Measurements from ENCODE around the gene OR5AU1. TPM values are rescaled to one million over a fixed set of nuclear protein-coding genes. Genes with fewer than 3 reads are reported as not detected.

OR5AU1 gene
- total RNA-seq, 1 experiment from 2014 or later: not detected

GRCh38 chr14:21200752-21201461 lies 45.0 kb upstream of the OR5AU1 start:
- no peak overlapping the region for H2AFZ ChIP-seq (ENCODE audit: low read depth, low read length, poor library complexity, severe bottlenecking)
- BruUV-seq (replicated peaks): no TSS peak
- peaks cover 2% of the 10 kb centered on the region; the same call in 1 of the 2 replicates for H3K79me2 ChIP-seq (ENCODE audit: insufficient read depth, low read length)
- TF ChIP-seq ELF1 (IDR thresholded peaks at IDR 0.05; ENCODE audit: borderline replicate concordance, low read depth): no peak
- no peak for TF ChIP-seq CEBPB (IDR thresholded peaks at IDR 0.05; ENCODE audit: low read depth)
- no peak for TF ChIP-seq ZFX (IDR thresholded peaks at IDR 0.05)
- no peak for TF ChIP-seq REST (IDR thresholded peaks at IDR 0.05; ENCODE audit: low read depth)
- no peak for TF ChIP-seq ATF3 (IDR thresholded peaks at IDR 0.05)
- 0 out of 2 replicates have a peak, but pooled peaks have one; percentile 6 for TF ChIP-seq POLR2AphosphoS5 (IDR thresholded peaks at IDR 0.05; ENCODE audit: low read depth, low read length)
- intact Hi-C loops (cut with micrococcal nuclease): no loop called here
- no peaks in the 10 kb centered on the region for H3K4me1 ChIP-seq (ENCODE audit: control insufficient read depth in 1 of 2, insufficient read depth in 2 of 2, low read length in 2 of 2)
- no peaks in the 10 kb centered on the region for H3K9me2 ChIP-seq (ENCODE audit: insufficient read depth)
- no peaks in the 10 kb centered on the region for H3K9me3 ChIP-seq (ENCODE audit: control insufficient read depth in 1 of 2, insufficient read depth in 1 of 2, low read depth in 1 of 2, low read length in 2 of 2)
- no peak overlapping the region for H3K4me3 ChIP-seq (replicated peaks in 1 of 2; ENCODE audit: low read depth in 1 of 2, low read length in 2 of 2)
- no peak overlapping the region for H3K9ac ChIP-seq (ENCODE audit: low read length)
- no peak for ATAC-seq
- DNase-seq (ENCODE audit: low read depth, low spot score): no peak
- peaks cover 38% of the 10 kb centered on the region; the same call in 1 of the 2 replicates for H4K20me1 ChIP-seq (ENCODE audit: insufficient read depth)
- H3K36me3 ChIP-seq (ENCODE audit: control insufficient read depth in 1 of 2, insufficient read depth in 2 of 2, low read length in 2 of 2): peaks cover 13 to 18% of the 10 kb centered on the region in 2 experiments; a peak in 2 of 4 replicates
- POLR2A ChIA-PET: no interaction called here
- no peak overlapping the region for H3K27ac ChIP-seq (ENCODE audit: low read depth, low read length)
- RAD21 ChIA-PET (ENCODE audit: low non-redundant PET in 1 of 2, low total read pairs in 2 of 2, uncharacterized antibody in 2 of 2, unreplicated experiment in 2 of 2): no interaction called here
- H3K27me3 ChIP-seq (ENCODE audit: insufficient read depth, low read length): no peaks in the 10 kb centered on the region
- H3K4me2 ChIP-seq (ENCODE audit: low read length): no peak overlapping the region
- CTCF ChIA-PET: no interaction called here

Data from HCT116 (cell line).